Measurements from ENCODE around the gene MAPKBP1. TPM values are rescaled to one million over a fixed set of nuclear protein-coding genes. Genes with fewer than 3 reads are reported as not detected.

Gene MAPKBP1
- total and polyA plus RNA-seq, 2 of the 8 experiments (the other 6 are each of a cell fraction or from before 2014, with no cell fraction given), result 4.3 to 11.3 TPM

DNA sequence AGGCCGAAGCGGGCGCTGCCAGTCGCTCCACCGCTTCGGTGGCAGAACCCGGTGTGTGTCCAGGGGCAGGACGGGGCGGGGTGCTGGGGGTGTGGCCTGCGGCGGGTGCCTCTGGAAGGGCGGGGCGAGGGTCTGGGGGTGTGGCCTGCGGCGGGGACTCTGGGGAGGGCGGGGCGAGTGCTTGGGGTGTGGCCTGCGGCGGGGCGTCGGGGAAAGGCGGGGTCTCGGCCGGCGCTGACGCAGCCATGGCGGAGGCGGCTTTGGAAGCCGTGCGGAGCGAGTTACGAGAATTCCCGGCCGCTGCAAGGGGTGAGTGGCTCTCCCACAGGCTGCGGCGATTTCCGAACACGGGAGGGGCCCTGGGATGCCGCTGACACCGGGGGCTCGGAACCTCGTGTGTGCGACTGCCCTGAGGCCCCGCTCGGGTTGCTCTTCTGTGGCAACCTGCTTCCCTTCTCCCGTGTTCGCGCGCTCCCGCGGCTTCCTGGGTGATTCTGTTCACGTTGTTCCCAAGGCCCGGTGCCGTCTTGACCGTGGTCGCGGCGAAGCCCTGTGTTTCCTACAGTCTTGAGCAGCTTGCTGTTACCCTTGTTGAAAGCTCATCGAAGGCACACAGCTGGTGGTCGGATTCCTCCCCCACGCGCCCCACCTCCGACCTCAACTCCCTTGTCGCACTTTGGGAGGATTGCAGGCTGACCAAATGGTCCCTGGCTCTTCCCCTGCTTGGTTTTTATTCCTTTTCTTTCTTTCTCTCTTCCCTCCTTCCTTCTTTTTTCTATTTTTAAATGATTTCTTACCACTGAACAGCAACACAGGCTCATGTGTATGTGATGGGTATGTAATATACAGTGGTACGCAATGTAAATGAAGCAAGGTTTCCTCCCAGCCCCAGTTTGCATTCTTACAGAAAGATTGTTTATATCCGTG is 53.9 kb downstream of the MAPKBP1 start, which contains the start of gene JMJD7:
Gene JMJD7 (plus strand): TSS at position 213 of the 927 bp plus-strand sequence. CDS start 33 bp downstream, at position 246.
- H4K20me1 ChIP-seq (replicated peaks in 1 of 2; ENCODE audit: control insufficient read depth in 1 of 2, insufficient read depth in 2 of 2, low read length in 2 of 2), result peaks cover 1 to 10% of the 10 kb centered on the region in 2 experiments
- no peak within 1 kb of the TSS for H3K14ac ChIP-seq (ENCODE audit: insufficient read length)
- peak within 1 kb of the TSS; percentile 82 for H3K4ac ChIP-seq (replicated peaks; ENCODE audit: insufficient read length, low read depth, low read length)
- peaks cover 0 to 4% (median 2%) of the 10 kb centered on the region in 4 experiments; a peak in 4 of 7 replicates for H3K4me1 ChIP-seq (replicated peaks in 1 of 4; ENCODE audit: control insufficient read depth in 3 of 4, insufficient read depth in 4 of 4, low read length in 3 of 4)
- DNase-seq (ENCODE audit: low read depth in 1 of 2, low spot score in 2 of 2), result peak; percentile 59 to 98
- H2BK120ac ChIP-seq (replicated peaks; ENCODE audit: low read depth, low read length), result peak within 1 kb of the TSS; percentile 10
- no peaks in the 10 kb centered on the region for H3K9me3 ChIP-seq (ENCODE audit: insufficient read depth in 2 of 2, low read depth in 1 of 2, low read length in 1 of 2)
- H3K56ac ChIP-seq (replicated peaks; ENCODE audit: insufficient read length, low read depth, low read length), result peak within 1 kb of the TSS; percentile 32
- peak within 1 kb of the TSS; percentile 86 to 97 (median 96) for H3K4me3 ChIP-seq (ENCODE audit: extremely low read depth in 1 of 4, insufficient read depth in 2 of 4, low read depth in 3 of 4, low read length in 4 of 4)
- 3% methylated on average over 41 of the region's 66 CpGs; no CpG with 5 or more reads in 1 of the 2 experiments for WGBS, 2 experiments (ENCODE audit: extremely low coverage in 1 of 2, insufficient coverage in 1 of 2, insufficient read length in 1 of 2, insufficient replicate concordance in 2 of 2, low coverage in 1 of 2, low lambda C conversion rate in 2 of 2, missing lambda C conversion rate in 1 of 2)
- no peak within 1 kb of the TSS for H2AK5ac ChIP-seq (ENCODE audit: low read depth, low read length)
- H4K8ac ChIP-seq (ENCODE audit: extremely low read depth, insufficient read depth, low read length), result peak within 1 kb of the TSS; percentile 80
- H3K4me2 ChIP-seq (ENCODE audit: insufficient read depth in 1 of 2, low read depth in 2 of 2, low read length in 2 of 2), result peak within 1 kb of the TSS; percentile 82 to 89
- H3K27ac ChIP-seq (ENCODE audit: low read depth, low read length), result peak within 1 kb of the TSS; percentile 34; the same call in 1 of the 2 replicates
- H3K23ac ChIP-seq (ENCODE audit: insufficient read length), result no peak within 1 kb of the TSS
- peak within 1 kb of the TSS; percentile 83 for H3K18ac ChIP-seq (ENCODE audit: extremely low read depth, low read length)
- H3K9ac ChIP-seq (replicated peaks in 1 of 4; ENCODE audit: extremely low read depth in 1 of 4, low read depth in 3 of 4, low read length in 3 of 4), result peak within 1 kb of the TSS; percentile 48 to 78 (median 76); a peak in 6 of 7 replicates
- no peak for FAIRE-seq
- ChIA-PET CTCF (ENCODE audit: partially characterized antibody) (interaction anchor here (1.1 to 2.1 kb wide), 5 partner anchors 10 to 240 kb away, joined by 3 to 6 read pairs (median 4); partner anchors contain the start of genes MAPKBP1 and PLA2G4B), POLR2A (ENCODE audit: partially characterized antibody) (interaction anchor here (0.7 to 2.1 kb wide), 4 partner anchors 9 to 82 kb away, joined by 3 to 6 read pairs (median 3); no protein-coding TSS in a partner anchor)
- peaks cover 0 to 3% (median 0%) of the 10 kb centered on the region in 4 experiments; a peak in 4 of 8 replicates for H3K36me3 ChIP-seq (ENCODE audit: control insufficient read depth in 2 of 4, insufficient read depth in 4 of 4, low read length in 3 of 4)
- H3K27me3 ChIP-seq (replicated peaks in 1 of 4; ENCODE audit: control insufficient read depth in 3 of 4, extremely low read depth in 1 of 4, insufficient read depth in 3 of 4, low read length in 3 of 4), result peaks cover 0 to 2% (median 0%) of the 10 kb centered on the region in 4 experiments; a peak in 1 of 7 replicates
- no peak within 1 kb of the TSS for H2BK20ac ChIP-seq (ENCODE audit: low read length)
- H2BK12ac ChIP-seq (ENCODE audit: low read depth, low read length), result peak within 1 kb of the TSS; percentile 70; the same call in 1 of the 2 replicates
- peak within 1 kb of the TSS; percentile 75; the same call in 1 of the 2 replicates for H2BK5ac ChIP-seq (ENCODE audit: low read depth, low read length)
- H4K5ac ChIP-seq (ENCODE audit: insufficient read length, low read depth, low read length), result peak within 1 kb of the TSS; percentile 62
- H2BK15ac ChIP-seq (ENCODE audit: low read length), result no peak within 1 kb of the TSS
- H3K79me1 ChIP-seq (ENCODE audit: low read depth, low read length), result no peaks in the 10 kb centered on the region; the same call in 1 of the 2 replicates
- peaks cover 10% of the 10 kb centered on the region; the same call in 1 of the 2 replicates for H3K23me2 ChIP-seq (ENCODE audit: low read depth, low read length)
- peak within 1 kb of the TSS; percentile 55 for H4K91ac ChIP-seq (replicated peaks; ENCODE audit: insufficient read length, low read length)
- H2AFZ ChIP-seq (ENCODE audit: low read length), result peak within 1 kb of the TSS; percentile 65; the same call in 1 of the 2 replicates
- H3K79me2 ChIP-seq (ENCODE audit: control insufficient read depth in 1 of 2, insufficient read depth in 2 of 2, low read length in 2 of 2), result no peaks in the 10 kb centered on the region
- TF ChIP-seq TAF1 (IDR thresholded peaks at IDR 0.05; ENCODE audit: low read depth, low read length) (peak; percentile 66; the same call in 1 of the 2 replicates), BRCA1 (IDR thresholded peaks at IDR 0.05; ENCODE audit: low read depth, low read length) (no peak), PHF8 (conservative IDR thresholded peaks at IDR 0.05; ENCODE audit: low read depth, low read length) (peak; percentile 79; the same call in 1 of the 2 replicates), RAD21 (IDR thresholded peaks at IDR 0.05 in 1 of 2, conservative IDR thresholded peaks at IDR 0.05 in 1 of 2; ENCODE audit: low read depth in 2 of 2, low read length in 2 of 2) (no peak; a peak in 1 of 4 replicates), POLR2A (IDR thresholded peaks at IDR 0.05; ENCODE audit: control extremely low read depth in 1 of 2, low read depth in 2 of 2, low read length in 2 of 2) (peak in 1 of 2 experiments; percentile 74; a peak in 2 of 3 replicates), HDAC2 (IDR thresholded peaks at IDR 0.05; ENCODE audit: borderline replicate concordance in 1 of 2, low read depth in 2 of 2, low read length in 2 of 2) (peak in 1 of 2 experiments; percentile 61; a peak in 1 of 4 replicates), KDM4A (IDR thresholded peaks at IDR 0.05; ENCODE audit: low read depth, low read length, severe bottlenecking) (peak; percentile 96), SIN3A (conservative IDR thresholded peaks at IDR 0.05 in 1 of 2, IDR thresholded peaks at IDR 0.05 in 1 of 2; ENCODE audit: low read depth in 1 of 2, low read length in 2 of 2) (peak; percentile 10 to 78; a peak in 2 of 4 replicates), ASH2L (IDR thresholded peaks at IDR 0.05; ENCODE audit: low read length) (no peak)

Measured in H1 (cell line).